Breast epithelium (tissue), 4 donors: ENCODE data around the gene VAMP8. TPM values are rescaled to one million over a fixed set of nuclear protein-coding genes. Genes with fewer than 3 reads are reported as not detected.
A peak's percentile ranks its signal among the peaks of the same experiment; 100 is the strongest.

Experiments used
- DNase-seq, 2 donors: peaks; one replicate each; pipeline ENCODE4 v3.0.0-alpha.2; 2019; ENCODE audit warnings: low spot score in 2 of 2
- H3K27ac ChIP-seq, 2 donors: fragments of 200-600 bp; sonication (generic) in 1 of 2; one replicate each; pipeline ENCODE4 v1.5.1; 2016 to 2019; ENCODE audit warnings: mild to moderate bottlenecking in 1 of 2
- H3K27me3 ChIP-seq, 2 donors: fragments of 200-600 bp; sonication (generic) in 1 of 2; one replicate each; pipeline versions ENCODE4 v1.5.1 to v1.6.0; 2017 to 2019; ENCODE audit warnings: control low read depth in 1 of 2, mild to moderate bottlenecking in 1 of 2
- H3K36me3 ChIP-seq: fragments of 200-600 bp; one replicate; pipeline ENCODE4 v1.5.1; 2019
- H3K4me1 ChIP-seq, 2 donors: fragments of 200-600 bp; sonication (generic); one replicate each; pipeline ENCODE4 v1.5.1; 2016 to 2019; ENCODE audit warnings: control low read depth in 1 of 2
- H3K4me3 ChIP-seq, 3 donors: fragments of 200-600 bp; sonication (generic); 1 replicate in 2 of 3; 2 replicates in 1 of 3; pipeline ENCODE4 v1.5.1; 2016 to 2019; ENCODE audit warnings: mild to moderate bottlenecking in 3 of 3, moderate library complexity in 2 of 3
- H3K9me3 ChIP-seq, 2 donors: fragments of 200-600 bp; sonication (generic) in 1 of 2; one replicate each; pipeline ENCODE4 v1.5.1; 2016 to 2019; ENCODE audit warnings: control low read depth in 1 of 2
- CTCF ChIP-seq, 3 donors: fragments of 450-650 bp; IDR thresholded peaks; one replicate each; pipeline ENCODE4 v1.5.1; 2016 to 2017; ENCODE audit warnings: antibody characterized with exemption in 3 of 3, mild to moderate bottlenecking in 3 of 3, moderate library complexity in 3 of 3
- POLR2A ChIP-seq: fragments of 450-650 bp; IDR thresholded peaks from one replicate; pipeline ENCODE4 v1.6.1; 2016; ENCODE audit warnings: antibody characterized with exemption, mild to moderate bottlenecking, moderate library complexity
- POLR2AphosphoS5 ChIP-seq, 3 donors: sonication (generic); formaldehyde crosslinking; IDR thresholded peaks; one replicate each; pipeline ENCODE4 v1.6.1; 2017; ENCODE audit warnings: antibody characterized with exemption in 3 of 3
- intact Hi-C: fragments of 100-400 bp; cut with DNase I; formaldehyde crosslinking; loops from one replicate; pipeline ENCODE4 v1.15.1; 2023; ENCODE audit warnings: low total_unique reads
- total RNA-seq, 3 donors: library from RNA; depleted of rRNA; stranded (reverse); fragments of >200 nt; gene quantifications; one replicate each; pipeline ENCODE4 v1.1.0, GENCODE V29; 2016

Gene VAMP8
- total RNA-seq, 3 donors from 2014 or later, result 23.2 to 127 (median 55.7) TPM

- Histone ChIP-seq H3K9me3 (no peaks in the 10 kb centered on the region), H3K27ac (no peak overlapping the region), H3K27me3 (no peaks in the 10 kb centered on the region), H3K4me1 (peaks cover 8 to 26% of the 10 kb centered on the region in 2 donors), H3K4me3 (no peak overlapping the region), H3K36me3 (no peaks in the 10 kb centered on the region)
- TF ChIP-seq POLR2A, result no peak
- no peak for TF ChIP-seq POLR2AphosphoS5 (IDR thresholded peaks at IDR 0.05)
- no peak for TF ChIP-seq CTCF (IDR thresholded peaks at IDR 0.05)
- DNase-seq, result no peak
- intact Hi-C loops, result no loop called here
Observed at GRCh38 chr2:85597241-85597640, 19.9 kb downstream of the VAMP8 start.

GRCh38 chr2:85598594-85599340 is 21.4 kb downstream of the VAMP8 start:
- Histone ChIP-seq H3K4me1 (peaks cover 8 to 28% of the 10 kb centered on the region in 2 donors), H3K27me3 (no peaks in the 10 kb centered on the region), H3K36me3 (no peaks in the 10 kb centered on the region), H3K4me3 (no peak overlapping the region), H3K9me3 (no peaks in the 10 kb centered on the region), H3K27ac (no peak overlapping the region)
- intact Hi-C loops, result no loop called here
- no peak for TF ChIP-seq CTCF (IDR thresholded peaks at IDR 0.05)
- no peak for TF ChIP-seq POLR2A
- TF ChIP-seq POLR2AphosphoS5 (IDR thresholded peaks at IDR 0.05), result no peak
- no peak for DNase-seq

DNA sequence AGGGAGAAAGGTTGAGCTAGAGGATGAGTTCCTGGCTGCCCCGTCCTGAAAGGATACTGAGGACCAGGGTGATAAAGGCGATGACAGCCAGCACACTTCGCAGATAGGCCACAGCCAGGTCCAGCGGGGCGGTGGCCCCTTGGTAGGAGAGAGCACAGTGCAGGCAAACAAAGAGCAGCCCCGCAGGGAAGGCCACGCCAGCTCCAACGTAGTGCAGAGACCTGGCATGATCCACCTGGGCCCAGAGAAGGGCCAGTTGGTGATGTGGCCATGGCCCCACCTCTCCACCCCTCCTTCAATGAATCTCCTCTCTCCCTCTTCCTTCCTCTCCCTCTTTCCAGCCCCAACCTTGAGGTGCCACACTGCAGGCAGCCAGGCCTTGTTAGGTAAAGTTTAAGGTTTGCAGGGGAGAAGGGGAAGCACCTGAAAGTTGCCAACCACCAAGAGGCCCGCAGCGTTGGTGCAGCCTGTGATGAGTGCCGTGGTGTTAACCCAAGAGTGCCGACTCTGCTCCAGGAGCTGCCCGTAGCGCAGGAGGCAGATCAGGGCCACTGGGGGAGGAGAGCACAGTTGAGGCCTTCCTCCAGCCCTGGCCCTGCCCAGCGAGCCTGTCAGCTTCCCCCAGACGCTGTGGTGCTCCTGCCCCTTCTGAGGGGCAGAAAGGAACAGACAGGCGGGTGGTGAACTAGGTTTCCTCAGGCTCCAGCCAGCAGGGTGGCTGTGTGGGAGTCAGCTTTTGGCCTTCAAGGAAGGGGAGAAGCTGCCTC is 22.3 kb downstream of the VAMP8 start:
- peaks cover 11 to 31% of the 10 kb centered on the region in 2 donors for H3K4me1 ChIP-seq
- no peak for TF ChIP-seq POLR2AphosphoS5 (IDR thresholded peaks at IDR 0.05)
- no peak for TF ChIP-seq POLR2A
- TF ChIP-seq CTCF (IDR thresholded peaks at IDR 0.05), result no peak
- no peak overlapping the region for H3K4me3 ChIP-seq
- peak overlapping the region in 1 of 2 donors; percentile 90 for H3K27ac ChIP-seq
- no peak for DNase-seq
- no peaks in the 10 kb centered on the region for H3K36me3 ChIP-seq
- no peaks in the 10 kb centered on the region for H3K27me3 ChIP-seq
- intact Hi-C loops, result no loop called here
- H3K9me3 ChIP-seq, result no peaks in the 10 kb centered on the region

DNA sequence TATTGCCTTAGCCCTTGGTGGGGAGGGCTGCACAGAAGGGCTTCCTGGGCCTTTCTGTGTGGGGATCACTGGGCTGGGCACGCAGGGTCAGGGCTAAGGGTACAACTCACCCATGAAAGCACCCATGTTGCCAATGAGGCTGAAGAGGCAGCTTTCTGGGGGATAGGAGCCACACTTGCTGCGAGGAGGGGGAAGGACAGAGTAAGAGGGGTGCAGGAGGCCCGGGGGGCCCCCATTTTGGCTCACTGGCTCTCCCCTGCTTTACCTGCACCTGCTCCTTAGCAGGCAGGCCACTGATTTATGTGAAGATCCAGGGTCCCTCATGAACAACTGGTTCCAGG is 22.8 kb downstream of the VAMP8 start:
- intact Hi-C loops, result no loop called here
- Histone ChIP-seq H3K27ac (peak overlapping the region in 1 of 2 donors; percentile 90), H3K36me3 (no peaks in the 10 kb centered on the region), H3K4me1 (peaks cover 16 to 34% of the 10 kb centered on the region in 2 donors), H3K4me3 (no peak overlapping the region), H3K27me3 (no peaks in the 10 kb centered on the region), H3K9me3 (no peaks in the 10 kb centered on the region)
- DNase-seq, result no peak
- TF ChIP-seq POLR2A (no peak), POLR2AphosphoS5 (IDR thresholded peaks at IDR 0.05) (no peak), CTCF (IDR thresholded peaks at IDR 0.05) (no peak)
